ENCODE results near the gene KLC4. TPM values are rescaled to one million over a fixed set of nuclear protein-coding genes. Genes with fewer than 3 reads are reported as not detected.
"Not testable (repeated sequence)": the region's sequence is repeated elsewhere in the genome, so short reads cannot be mapped to it uniquely, and the experiment has no call there.

KLC4 gene
- total RNA-seq, 1 donor from 2014 or later: 11.4 TPM

DNA sequence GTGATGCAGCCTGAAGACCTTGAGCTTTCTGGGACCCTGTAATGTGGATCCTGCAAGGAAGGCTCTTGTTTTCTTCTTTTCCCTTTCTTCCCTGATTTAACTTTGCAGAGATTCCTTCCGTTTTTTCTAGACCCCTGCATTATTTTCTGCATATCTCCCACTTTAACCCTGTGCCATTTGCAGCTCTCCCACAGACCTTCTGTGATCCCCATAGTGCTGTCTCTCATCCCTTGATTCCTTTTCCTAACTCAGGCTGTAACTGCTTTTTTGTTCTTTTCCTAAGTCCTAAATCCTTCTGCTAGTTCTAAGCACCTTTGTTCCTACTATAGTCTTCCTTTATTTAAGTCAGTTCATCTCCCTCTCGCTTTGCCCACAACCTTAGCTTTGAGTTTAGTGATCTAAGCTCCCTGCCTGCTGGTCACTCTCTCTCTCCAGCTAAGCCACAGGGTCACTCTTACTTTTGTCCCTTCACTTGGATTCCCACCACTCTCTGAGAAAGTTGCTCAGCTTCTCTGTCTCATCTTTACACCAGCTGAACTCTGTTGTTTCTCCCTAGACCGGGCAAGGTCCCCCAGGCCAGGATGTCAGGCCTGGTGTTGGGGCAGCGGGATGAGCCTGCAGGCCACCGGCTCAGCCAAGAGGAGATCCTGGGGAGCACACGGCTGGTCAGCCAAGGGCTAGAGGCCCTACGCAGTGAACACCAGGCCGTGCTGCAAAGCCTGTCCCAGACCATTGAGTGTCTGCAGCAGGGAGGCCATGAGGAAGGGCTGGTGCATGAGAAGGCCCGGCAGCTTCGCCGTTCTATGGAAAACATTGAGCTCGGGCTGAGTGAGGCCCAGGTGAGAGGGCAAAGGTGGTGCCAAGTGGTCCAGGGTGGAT, 1.6 kb downstream of the KLC4 start:
- intact Hi-C loops (cut with micrococcal nuclease): no loop called here

DNA sequence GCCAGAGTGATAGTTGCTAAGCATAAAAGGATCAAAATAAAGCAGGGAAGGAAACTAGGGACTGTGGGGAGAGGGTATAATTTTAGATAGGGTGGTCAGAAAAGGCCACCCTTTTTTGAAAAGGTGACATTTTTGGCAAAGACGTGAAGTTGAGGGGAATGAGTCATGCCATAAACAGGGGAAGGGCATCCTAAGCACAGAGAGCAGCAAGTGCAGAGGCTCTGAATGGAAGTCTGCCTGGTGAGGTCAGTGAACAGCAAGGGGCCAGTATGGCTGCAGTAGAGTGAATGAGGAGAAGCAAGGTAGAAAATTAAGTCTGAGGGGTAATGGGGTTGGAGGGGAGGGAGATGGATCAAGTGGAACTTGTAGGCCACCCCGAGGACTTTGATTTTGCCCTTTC, 2.4 kb downstream of the KLC4 start:
- intact Hi-C loops (cut with micrococcal nuclease): no loop called here

DNA sequence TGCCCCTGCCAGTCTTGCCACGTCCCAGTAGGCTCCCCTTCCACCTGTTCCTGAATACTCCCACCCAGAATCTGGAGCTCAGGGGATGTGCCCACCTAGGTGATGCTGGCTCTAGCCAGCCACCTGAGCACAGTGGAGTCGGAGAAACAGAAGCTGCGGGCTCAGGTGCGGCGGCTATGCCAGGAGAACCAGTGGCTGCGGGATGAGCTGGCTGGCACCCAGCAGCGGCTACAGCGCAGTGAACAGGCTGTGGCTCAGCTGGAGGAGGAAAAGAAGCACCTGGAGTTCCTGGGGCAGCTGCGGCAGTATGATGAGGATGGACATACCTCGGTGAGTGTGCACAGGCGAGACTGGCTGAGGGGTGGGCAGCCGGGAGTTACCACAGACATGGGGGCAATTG, 3.4 kb downstream of the KLC4 start:
- intact Hi-C loops (cut with micrococcal nuclease): no loop called here

DNA sequence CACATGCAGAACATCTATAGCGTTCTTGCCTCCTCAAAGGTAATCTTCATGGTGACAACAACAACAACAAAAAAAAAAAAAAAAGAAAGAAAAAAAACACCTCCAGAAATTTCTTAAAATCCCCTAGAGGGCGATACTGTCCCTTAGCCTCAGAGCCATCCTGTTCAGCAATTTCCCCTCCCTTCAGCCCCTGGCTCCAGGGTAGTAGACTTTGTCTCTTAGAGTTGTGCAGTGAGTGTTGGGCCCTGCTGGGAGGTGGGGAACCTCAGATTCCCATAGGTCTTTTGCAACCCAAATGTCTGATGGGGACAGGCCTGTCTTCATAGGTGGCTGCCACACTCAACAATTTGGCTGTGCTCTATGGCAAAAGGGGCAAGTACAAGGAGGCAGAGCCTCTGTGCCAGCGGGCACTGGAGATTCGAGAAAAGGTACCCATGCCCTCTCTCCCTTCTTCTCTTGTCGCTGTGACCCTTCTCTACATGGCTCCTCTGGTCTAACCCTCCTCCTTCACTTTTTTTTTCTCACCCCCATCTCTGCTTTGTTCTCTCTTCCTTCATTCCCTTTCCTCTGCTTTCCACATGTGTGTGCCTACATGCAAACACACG, 10.7 kb downstream of the KLC4 start:
- intact Hi-C loops (cut with micrococcal nuclease): loop anchor here (5.0 kb wide), 1 partner anchor 72 kb away; no protein-coding TSS in a partner anchor

DNA sequence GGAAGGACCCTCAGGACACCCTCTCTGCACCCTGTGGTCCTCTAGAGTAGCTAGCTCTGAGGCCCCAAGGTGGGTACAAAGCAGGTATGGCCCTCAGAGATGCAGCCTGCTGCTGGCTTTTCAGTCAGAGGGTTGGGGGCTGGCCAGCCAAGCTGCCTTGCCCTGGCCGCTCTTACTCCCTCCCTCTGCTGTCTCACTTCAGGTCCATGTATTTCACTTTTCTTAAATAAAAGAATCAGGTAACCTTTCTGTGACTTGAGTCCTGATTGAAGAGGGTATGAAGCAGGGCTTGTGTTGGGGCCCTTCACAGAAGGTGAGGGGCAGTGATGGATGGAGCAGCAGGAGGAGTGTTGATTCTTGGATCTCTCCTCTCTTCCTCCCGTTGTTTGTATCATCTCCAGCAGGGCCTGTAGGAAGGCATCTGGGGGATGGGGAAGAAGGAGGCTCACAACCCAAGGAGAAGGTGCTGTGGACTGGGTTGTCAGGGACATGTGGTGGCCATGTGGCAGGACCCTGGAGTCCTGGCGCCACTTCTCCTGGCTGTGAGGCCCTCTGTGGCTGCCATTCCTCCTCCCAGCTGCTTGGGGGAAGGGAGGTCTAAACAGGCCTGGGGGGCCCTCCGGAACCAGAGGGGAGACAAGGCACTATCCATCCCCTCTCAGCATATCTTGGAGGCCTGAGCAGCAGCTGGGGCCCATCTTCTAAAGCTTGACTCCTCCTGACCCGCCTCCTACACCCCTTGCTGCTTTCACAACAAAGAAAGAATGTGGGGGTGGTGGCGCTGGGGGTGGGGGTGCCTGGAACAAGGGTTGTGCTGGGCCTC, 15.6 kb downstream of the KLC4 start:
- intact Hi-C loops (cut with micrococcal nuclease): loop anchor here (5.0 kb wide), 1 partner anchor 67 kb away; no protein-coding TSS in a partner anchor

DNA sequence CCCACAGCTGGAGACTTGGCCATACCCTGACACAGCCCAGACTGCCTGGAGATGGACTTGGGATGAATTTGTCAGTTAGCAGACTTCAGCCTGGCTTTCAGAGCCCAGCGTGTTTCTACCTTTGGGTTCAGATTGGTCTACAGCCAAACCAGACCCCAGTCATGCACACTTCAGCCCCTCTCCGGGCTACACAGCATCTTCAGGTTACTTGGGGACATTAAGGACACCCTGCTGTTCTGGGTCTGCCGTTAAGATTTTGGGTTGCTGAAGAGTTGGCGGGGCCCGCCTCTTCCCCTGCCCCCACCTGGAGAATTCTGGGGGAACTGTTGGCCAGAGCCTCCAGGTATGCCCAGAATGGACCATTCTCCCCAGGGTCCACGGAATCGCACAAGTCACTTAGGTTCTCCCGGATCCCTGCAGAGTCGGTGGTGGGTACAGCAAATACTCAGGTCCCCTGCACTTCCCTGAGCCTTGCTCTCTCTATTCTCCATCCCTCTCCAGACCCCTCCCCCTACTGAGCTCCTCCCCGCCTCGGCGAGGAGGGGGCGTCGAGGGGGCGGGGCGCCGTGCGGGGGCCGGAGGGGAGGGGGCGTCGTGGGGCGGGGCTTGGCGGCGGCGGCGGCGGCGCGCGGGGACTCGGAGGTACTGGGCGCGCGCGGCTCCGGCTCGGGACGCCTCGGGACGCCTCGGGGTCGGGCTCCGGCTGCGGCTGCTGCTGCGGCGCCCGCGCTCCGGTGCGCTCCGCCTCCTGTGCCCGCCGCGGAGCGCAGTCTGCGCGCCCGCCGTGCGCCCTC, 16.4 kb downstream of the KLC4 start, which contains the start of gene PTK7:
PTK7 (plus strand) TSS at position 645 of the 794 bp plus-strand sequence. CDS start 175 bp downstream, outside the sequence.
- intact Hi-C loops (cut with micrococcal nuclease): no loop called here

DNA sequence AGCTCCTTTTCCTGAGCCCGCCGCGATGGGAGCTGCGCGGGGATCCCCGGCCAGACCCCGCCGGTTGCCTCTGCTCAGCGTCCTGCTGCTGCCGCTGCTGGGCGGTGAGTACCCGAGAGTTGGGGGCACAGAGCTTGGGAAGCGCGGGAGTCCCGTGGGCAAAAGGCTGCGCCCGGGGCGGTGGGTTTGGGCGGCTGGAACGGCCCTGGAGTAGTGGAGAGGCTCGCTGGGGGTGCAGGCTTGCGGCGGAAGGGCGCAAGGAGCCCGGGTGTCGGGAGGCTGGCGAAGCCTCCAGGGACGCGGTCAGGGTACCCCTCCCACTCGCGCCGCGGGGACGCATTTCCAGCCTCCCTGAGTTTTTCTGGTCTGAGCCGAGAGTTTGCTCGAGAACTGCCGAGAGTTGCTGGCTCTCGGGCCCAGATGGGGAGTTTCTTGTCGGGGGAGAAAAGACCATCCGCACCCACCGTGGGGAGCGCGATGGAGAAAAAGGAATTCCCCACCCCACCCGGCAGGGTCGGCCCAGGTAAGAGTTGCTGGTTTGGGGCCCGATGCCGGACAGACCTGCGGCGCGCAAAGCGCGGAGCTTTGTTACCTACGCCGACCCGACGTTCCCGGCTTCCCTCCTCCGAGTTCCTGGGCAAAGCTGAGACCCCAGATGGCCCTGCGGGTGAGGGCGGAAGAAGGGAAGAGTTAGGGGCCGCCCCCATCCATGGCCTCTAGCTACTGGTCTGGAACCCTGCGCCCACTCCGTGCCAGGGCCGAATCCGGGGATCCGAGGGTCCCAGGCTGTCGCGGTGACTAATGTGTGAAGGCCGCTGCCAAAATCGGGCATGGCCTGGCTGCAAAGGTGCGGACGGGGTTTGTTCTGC, 17.3 kb downstream of the KLC4 start:
- intact Hi-C loops (cut with micrococcal nuclease): no loop called here

DNA sequence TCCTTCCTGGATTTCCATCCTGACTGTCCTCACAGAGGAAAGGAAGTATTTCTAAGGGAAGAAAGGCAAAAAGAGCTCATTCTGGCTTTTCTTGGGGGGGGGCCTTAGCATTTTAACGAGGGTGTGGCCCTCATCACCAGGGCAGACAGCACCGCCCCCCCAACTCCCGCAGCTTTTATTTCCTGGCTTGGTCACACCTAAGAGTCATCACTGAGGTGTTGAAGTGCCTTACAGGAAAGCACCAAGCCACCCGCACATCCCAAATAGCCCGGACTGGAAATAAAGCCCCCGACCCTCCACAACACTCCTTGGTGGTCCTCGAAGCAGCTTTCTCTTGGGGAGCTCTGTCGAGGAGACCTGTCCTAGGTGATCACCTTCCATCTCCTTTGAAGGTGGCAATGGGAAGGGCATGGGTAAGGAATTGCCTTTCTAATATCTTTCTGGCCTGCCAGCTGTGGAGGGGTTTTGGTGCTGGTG, 17.9 kb downstream of the KLC4 start:
- intact Hi-C loops (cut with micrococcal nuclease): no loop called here

DNA sequence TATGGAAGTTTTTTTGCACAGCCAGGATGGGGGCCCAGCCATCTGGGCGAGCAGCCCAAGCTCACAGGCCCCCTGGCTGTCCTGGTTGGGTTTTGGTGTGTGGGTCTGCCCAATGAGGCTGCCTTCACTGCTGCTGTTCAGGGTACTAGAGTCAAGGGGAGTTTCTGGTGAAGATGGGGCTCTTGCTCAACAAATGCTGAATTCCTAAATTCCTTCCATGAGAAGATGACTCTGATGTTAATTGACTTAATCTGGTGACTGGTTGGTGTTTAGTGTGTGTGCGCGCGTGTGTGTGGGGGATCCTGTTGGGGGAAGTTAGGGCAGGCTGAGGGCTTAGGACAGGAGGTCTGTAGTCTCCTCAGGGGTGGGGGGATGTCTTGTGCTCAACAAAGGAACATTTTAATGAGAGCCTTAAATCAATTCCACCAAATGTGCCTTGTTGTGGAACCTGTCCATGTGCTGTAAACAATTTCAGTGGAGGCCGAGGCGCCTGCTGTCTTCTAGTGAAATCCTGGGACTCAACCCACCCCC, 18.6 kb downstream of the KLC4 start:
- intact Hi-C loops (cut with micrococcal nuclease): no loop called here

DNA sequence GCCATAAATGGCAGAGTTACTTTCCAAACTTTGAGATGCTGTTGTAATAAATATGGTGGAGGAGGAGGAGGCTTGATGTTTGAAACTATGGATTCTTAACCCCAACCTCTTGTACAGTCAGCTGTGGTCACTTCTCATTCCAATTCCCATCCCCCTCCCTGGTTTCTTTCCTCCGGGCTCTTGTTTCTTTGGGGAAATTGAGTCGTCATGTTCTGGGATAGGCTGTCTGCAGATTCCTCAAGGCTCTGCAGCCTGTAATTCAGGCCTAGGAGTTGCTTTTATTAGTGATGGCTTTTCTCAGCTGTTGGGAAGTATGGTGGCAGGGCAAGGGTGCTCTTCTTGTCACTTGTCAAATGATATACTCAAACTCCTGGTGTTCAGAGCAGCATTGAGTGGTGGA, 19.3 kb downstream of the KLC4 start:
- intact Hi-C loops (cut with micrococcal nuclease): no loop called here

DNA sequence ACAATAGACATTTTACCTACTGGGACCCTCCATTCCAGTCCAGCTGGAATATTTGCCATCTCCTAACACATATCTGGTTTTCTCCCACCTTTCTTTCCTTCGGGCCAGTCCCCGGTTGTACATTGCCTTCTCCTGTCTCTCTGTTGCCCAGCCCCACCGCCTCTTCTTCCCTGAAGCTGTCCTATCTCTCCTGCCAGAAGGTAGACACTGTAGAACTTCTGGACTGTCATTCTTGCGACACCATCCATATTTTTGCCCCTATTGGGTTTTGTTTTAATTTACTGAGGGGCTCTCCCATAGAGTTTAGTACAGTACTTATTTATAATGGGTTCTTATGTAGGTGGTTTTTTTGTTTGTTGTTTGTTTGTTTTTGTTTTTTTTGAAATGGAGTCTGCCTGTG, 21.6 kb downstream of the KLC4 start:
- intact Hi-C loops (cut with micrococcal nuclease): no loop called here

DNA sequence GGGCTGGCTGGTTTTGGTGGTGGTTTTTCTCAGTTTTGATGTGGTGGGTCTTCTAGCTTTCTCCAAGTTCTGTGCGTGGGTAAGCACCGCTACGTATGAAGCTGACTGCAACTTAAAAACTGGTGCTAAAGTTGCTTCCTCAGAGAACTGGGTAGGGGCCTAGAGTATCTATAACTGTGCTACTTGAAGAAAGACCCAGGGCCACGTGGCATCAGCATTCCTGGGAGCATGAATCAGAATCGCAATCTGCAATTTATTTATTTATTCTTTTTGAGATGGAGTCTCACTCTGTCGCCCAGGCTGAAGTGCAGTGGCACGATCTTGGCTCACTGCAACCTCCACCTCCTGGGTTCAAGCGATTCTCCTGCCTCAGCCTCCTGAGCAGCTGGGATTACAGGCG, 22.5 kb downstream of the KLC4 start:
- intact Hi-C loops (cut with micrococcal nuclease): not testable (repeated sequence)

DNA sequence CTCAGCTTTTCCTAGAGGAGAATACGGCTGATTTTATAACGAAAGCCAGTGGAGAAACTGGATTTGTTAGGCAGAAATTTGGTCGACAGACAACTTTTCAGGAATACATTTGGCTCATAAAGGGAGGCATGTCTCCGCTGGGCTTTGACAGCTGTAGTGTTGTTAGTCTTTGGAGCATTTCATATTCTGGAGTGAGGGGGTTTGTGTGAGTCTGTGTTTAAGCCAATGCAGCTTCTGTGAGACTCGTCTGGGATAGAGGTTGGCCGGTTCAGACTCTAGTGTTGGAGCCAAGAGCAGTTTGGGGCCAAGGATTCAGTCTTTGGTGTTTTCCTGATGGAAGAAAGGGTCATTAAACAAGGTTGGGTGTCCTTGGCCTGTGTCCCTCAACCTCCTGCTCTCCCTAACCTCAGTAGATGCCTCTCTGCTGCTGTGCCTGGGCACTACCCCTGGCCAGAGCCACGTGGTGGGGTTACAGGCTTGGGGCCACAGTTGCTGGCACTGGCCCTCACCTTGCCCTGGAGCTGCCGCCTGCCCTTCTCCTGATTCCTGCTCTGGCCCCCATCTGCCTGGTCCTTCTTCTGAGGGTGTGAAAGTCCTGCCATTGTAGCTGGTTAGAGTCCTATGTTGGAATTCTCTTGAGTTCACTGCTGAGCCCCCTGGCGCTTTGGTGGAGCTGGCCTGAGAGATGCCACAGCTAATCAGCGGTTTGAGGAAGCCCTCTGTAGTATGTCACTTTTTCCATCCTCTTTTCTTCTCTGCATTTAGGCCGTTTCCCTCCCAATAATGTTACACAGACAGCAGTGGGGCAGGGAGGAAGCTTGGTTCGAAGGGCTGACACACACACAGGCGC, 23.6 kb downstream of the KLC4 start:
- intact Hi-C loops (cut with micrococcal nuclease): no loop called here

DNA sequence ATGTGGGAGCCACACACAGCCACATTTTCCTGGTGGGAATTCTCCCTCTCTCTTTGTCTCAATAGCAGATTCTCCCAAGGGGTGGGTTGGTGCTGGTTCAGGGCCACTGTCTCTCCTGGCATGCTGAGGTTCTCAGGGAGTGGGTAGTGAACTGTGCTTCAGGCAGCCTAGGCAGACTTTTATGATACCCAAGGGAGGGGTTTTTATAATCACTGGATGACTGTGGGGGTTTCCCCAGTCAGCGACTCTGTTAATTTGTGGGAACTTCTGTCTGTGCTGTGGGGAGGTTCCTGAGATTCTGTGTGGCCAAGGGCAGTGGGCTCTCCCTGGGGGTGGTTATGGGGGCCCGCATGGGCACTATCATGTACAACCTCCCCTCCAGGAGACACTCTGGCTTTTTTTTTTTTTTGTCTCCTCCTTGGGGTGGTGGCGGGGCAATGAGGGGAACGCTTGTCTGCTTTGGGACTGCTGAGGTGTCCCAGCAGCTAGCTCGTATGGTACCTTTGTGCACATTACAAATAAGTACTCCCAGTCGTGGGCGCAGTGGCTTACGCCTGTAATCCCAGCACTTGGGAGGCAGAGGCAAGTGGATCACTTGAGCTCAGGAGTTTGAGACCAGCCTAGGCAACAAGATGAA, 26.7 kb downstream of the KLC4 start:
- intact Hi-C loops (cut with micrococcal nuclease): no loop called here

DNA sequence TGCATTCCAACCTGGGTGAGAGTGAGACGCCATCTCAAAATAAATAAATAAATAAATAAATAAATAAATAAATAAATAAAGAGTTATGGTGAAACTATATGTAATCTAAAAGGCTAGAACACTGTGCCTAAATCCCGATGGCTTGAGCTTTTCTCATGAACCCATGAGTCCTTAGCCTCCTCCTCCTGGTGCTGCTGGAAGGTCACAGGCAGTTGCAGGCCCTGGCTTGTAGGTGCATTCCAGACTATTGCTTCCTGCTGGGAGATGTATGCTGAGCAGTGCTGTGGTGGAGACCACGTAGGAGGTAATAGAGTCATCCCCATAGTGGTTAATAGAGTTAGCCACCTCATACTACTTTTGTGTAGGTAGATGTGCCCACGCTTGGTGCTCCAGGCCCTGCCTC, 29.2 kb downstream of the KLC4 start:
- intact Hi-C loops (cut with micrococcal nuclease): no loop called here

DNA sequence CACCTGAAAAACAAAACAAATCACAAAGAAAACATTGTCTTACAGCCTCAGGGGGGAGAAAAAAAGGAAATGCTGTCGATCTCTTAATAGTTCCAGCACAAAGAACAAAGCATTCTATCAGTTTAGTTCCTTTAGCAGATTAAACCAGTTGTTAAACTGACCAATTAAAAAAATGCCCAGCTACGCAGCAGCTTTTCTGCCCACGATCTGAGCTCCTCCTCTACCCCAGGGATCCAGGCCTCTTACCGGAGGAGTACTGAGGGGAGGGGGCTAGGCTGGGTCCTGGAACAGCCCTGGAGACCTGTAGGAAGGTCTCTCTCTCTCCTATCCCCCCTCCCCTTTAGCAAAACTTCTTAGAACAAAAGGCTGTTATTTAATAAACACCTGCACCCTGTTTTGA, 30.0 kb downstream of the KLC4 start:
- intact Hi-C loops (cut with micrococcal nuclease): no loop called here

DNA sequence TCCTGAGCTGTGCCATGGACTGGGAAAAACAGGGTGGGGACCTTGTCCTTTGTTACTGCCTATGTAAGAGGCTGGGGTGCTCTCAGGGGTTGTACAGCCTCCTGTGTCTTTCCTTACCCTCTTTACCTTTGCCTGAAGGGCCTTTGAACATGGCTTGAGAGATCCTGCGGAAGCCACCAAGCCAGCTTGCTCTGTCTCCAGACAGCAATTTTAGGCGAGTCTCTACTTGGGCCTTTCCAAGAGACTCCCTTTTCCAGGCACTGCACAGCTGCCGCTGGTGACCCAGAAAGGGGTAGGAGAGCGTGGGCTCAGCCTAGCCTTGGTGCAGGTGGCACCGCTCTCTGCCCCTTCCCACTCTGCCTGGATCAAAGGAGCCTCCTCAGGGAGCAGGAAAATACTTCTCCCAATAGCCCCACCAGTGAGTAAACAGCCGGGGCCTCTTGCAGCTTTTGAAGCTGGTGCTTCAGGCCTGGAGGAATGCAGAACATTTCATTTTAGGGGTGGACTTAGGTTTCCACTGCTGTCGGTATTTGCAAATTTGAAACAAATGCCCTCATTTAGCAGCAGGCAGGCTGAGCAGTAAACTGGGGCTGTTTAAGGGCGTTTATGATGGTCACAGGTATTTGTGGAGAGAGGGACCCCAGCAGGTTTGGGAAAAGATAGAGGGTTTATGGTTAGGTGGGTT, 30.6 kb downstream of the KLC4 start:
- intact Hi-C loops (cut with micrococcal nuclease): no loop called here

DNA sequence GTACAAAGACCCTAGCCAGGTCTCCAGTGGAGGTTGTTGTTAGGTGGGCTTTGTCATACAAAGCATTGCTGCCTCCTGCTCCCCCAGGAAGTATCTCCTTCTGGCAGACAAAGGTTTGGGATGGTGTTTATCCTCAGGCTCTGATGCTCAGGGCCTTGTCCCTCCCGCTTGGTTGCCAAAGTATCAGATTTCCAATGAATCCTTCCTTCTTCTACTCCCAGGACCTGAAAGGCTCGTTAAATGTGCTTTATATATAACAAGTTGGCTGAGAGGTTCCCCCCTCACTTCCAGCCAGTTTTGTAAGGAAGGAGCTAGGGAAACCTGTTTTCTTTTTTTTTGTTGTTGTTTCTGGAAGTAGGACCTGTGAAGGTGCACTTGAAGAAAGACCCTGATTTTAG, 31.1 kb downstream of the KLC4 start:
- intact Hi-C loops (cut with micrococcal nuclease): no loop called here

Data from T-helper 2 cell treated with Interferon-gamma antibody and Interleukin-4, amounts not matched to agents 100 ng/mL and 5 ng/mL, for 36 hours (primary cell).